GM23338 (cell line): ENCODE data around the gene KRTDAP. TPM values are rescaled to one million over a fixed set of nuclear protein-coding genes. Genes with fewer than 3 reads are reported as not detected.
"Not testable (repeated sequence)": the region's sequence is repeated elsewhere in the genome, so short reads cannot be mapped to it uniquely, and the experiment has no call there.

Source experiments
- ATAC-seq: fragments of 200-7000 bp; cut with Tn5 transposase; 3 replicates; pipeline ENCODE4 v1.9.1; 2020
- DNase-seq: peaks from one replicate; pipeline ENCODE4 v3.0.0-alpha.2; 2015; ENCODE audit warnings: low spot score
- H2AFZ ChIP-seq: fragments of 200-600 bp; sonication (generic); 2 replicates; pipeline ENCODE4 v1.8.0; 2016; ENCODE audit warnings: antibody characterized with exemption, mild to moderate bottlenecking, moderate library complexity
- H3F3A ChIP-seq: fragments of 200-600 bp; sonication (generic); replicated peaks from 2 replicates; pipeline ENCODE4 v1.8.0; 2017; ENCODE audit warnings: antibody characterized with exemption, mixed run types, low read depth
- H3K27ac ChIP-seq: fragments of 200-600 bp; sonication (generic); 2 replicates; pipeline ENCODE4 v1.6.1; 2016; ENCODE audit warnings: low read depth
- H3K27me3 ChIP-seq: fragments of 200-600 bp; sonication (generic); 2 replicates; pipeline ENCODE4 v1.8.0; 2016; ENCODE audit warnings: mild to moderate bottlenecking, mixed run types, moderate library complexity; ENCODE audit not compliant: insufficient read depth
- H3K36me3 ChIP-seq: fragments of 200-600 bp; sonication (generic); 2 replicates; pipeline ENCODE4 v1.8.0; 2016; ENCODE audit warnings: mild to moderate bottlenecking; ENCODE audit not compliant: insufficient read depth
- H3K4me1 ChIP-seq: fragments of 200-600 bp; sonication (generic); 2 replicates; pipeline ENCODE4 v1.8.0; 2016; ENCODE audit warnings: mild to moderate bottlenecking, moderate library complexity; ENCODE audit not compliant: insufficient read depth
- H3K4me2 ChIP-seq: fragments of 200-600 bp; sonication (generic); 2 replicates; pipeline ENCODE4 v1.7.1; 2017; ENCODE audit warnings: mixed run types
- H3K4me3 ChIP-seq: fragments of 200-600 bp; sonication (generic); 2 replicates; pipeline ENCODE4 v1.6.1; 2016; ENCODE audit warnings: mixed run types
- H3K79me2 ChIP-seq: fragments of 200-600 bp; sonication (generic); replicated peaks from 2 replicates; pipeline ENCODE4 v1.8.0; 2017; ENCODE audit warnings: mild to moderate bottlenecking; ENCODE audit not compliant: insufficient read depth
- H3K9me2 ChIP-seq: fragments of 200-600 bp; sonication (generic); 2 replicates; pipeline ENCODE4 v1.8.0; 2017; ENCODE audit not compliant: insufficient read depth
- H4K20me1 ChIP-seq: fragments of 200-600 bp; sonication (generic); replicated peaks from 2 replicates; pipeline ENCODE4 v1.8.0; 2017; ENCODE audit warnings: mild to moderate bottlenecking; ENCODE audit not compliant: insufficient read depth
- H3K27ac Mint-ChIP-seq: 2 replicates; pipeline ENCODE4 v1.8.0; 2020; ENCODE audit warnings: inconsistent platforms, mild to moderate bottlenecking, moderate library complexity, mixed read lengths
- H3K27me3 Mint-ChIP-seq: 3 replicates; pipeline ENCODE4 v1.8.0; 2022; ENCODE audit warnings: low read depth, mild to moderate bottlenecking, moderate library complexity, mixed read lengths, inconsistent platforms; ENCODE audit not compliant: insufficient read depth, poor library complexity
- H3K36me3 Mint-ChIP-seq: 3 replicates; pipeline ENCODE4 v1.8.0; 2021; ENCODE audit warnings: low read depth, mild to moderate bottlenecking, inconsistent platforms, moderate library complexity, mixed read lengths
- H3K4me1 Mint-ChIP-seq: 3 replicates; pipeline ENCODE4 v1.8.0; 2020; ENCODE audit warnings: mild to moderate bottlenecking, inconsistent platforms, mixed read lengths
- H3K4me3 Mint-ChIP-seq: 3 replicates; pipeline ENCODE4 v1.8.0; 2021; ENCODE audit warnings: moderate library complexity, mild to moderate bottlenecking, inconsistent platforms, mixed read lengths
- H3K9me3 Mint-ChIP-seq: 3 replicates; pipeline ENCODE4 v1.8.0; 2020; ENCODE audit warnings: moderate library complexity, mild to moderate bottlenecking, inconsistent platforms, mixed read lengths
- CTCF ChIP-seq, 2 experiments: fragments of 200-600 bp in 1 of 2; sonication (generic) in 1 of 2; conservative IDR thresholded peaks; 2 replicates each; pipeline versions ENCODE4 v1.5.1 to v1.6.1; 2016 to 2017; ENCODE audit warnings: antibody characterized with exemption in 2 of 2, low read depth in 2 of 2, mild to moderate bottlenecking in 2 of 2, moderate library complexity in 1 of 2
- EZH2 ChIP-seq: fragments of 200-600 bp; sonication (generic); IDR thresholded peaks from one replicate; pipeline ENCODE4 v1.8.0; 2017; ENCODE audit warnings: antibody characterized with exemption, mild to moderate bottlenecking, low read depth; ENCODE audit not compliant: unreplicated experiment
- EZH2phosphoT487 ChIP-seq: fragments of 200-600 bp; sonication (generic); IDR thresholded peaks from one replicate; pipeline ENCODE4 v1.8.1; 2018; ENCODE audit warnings: antibody characterized with exemption; ENCODE audit not compliant: unreplicated experiment
- JUNB ChIP-seq: IDR thresholded peaks from one replicate; pipeline ENCODE4 v1.6.1; 2016; ENCODE audit warnings: antibody characterized with exemption; ENCODE audit not compliant: unreplicated experiment
- NANOG ChIP-seq: IDR thresholded peaks from 2 replicates; pipeline ENCODE4 v1.6.1; 2016; ENCODE audit warnings: antibody characterized with exemption, borderline replicate concordance
- STAT1 ChIP-seq: IDR thresholded peaks from one replicate; pipeline ENCODE4 v1.6.1; 2016; ENCODE audit warnings: antibody characterized with exemption; ENCODE audit not compliant: unreplicated experiment
- ZNF114 ChIP-seq: fragments of 250-450 bp; sonication (Bioruptor Pico); IDR thresholded peaks from 2 replicates; pipeline ENCODE4 v1.5.0; 2020; ENCODE audit warnings: mild to moderate bottlenecking, moderate library complexity
- ZNF331 ChIP-seq: fragments of 250-450 bp; sonication (Bioruptor Pico); IDR thresholded peaks from 2 replicates; pipeline ENCODE4 v1.5.0; 2020; ENCODE audit warnings: low read depth, mild to moderate bottlenecking, moderate library complexity
- polyA plus RNA-seq: library from polyadenylated mRNA; unstranded; fragments of >200 nt; fragmentation: Nextera tagmentation; extraction: Ambion mirVana; gene quantifications from 2 replicates; pipeline ENCODE4 v1.2.1, GENCODE V29; 2016
- total RNA-seq: library from RNA; depleted of rRNA; stranded (reverse); fragments of >200 nt; shearing (Covaris generic); gene quantifications from 2 replicates; pipeline ENCODE4 v1.2.3, GENCODE V29; 2014
- TF ChIP-seq, protein P1 (sequence below): IDR thresholded peaks from 2 replicates; pipeline ENCODE4 v1.6.1; 2016; ENCODE audit warnings: antibody characterized with exemption
- TF ChIP-seq, protein P2 (sequence below): IDR thresholded peaks from one replicate; pipeline ENCODE4 v1.6.1; 2018; ENCODE audit warnings: antibody characterized with exemption; ENCODE audit not compliant: unreplicated experiment

The KRTDAP gene
- total and polyA plus RNA-seq, 2 experiments from 2014 or later: 2.7 TPM; not detected in 1

- no peaks in the 10 kb centered on the region for H3K9me2 ChIP-seq
- no peak overlapping the region for H3K27ac ChIP-seq
Observed at GRCh38 chr19:35462476-35462953, 27.7 kb downstream of the KRTDAP start.

DNA sequence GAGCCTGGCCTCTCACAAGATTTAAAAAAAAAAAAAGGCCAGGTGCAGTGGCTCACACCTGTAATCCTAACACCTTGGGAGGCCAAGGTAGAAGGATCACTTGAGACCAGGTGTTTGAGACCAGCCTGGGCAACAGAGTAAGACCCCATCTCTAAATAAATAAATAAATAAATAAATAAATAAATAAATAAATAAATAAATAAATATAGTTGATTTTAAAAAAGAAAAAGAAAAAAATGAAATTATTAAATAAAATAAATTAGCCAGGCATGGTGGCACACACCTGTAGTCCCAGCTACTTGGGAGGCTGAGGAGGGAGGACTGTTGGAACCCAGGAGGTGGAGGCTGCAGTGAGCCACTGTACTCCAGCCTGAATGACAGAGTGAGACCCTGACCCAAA, 28.5 kb downstream of the KRTDAP start:
- not testable (repeated sequence) for H3K27me3 ChIP-seq, DNase-seq, H3K27ac ChIP-seq, H3K4me1 ChIP-seq, H3K4me3 ChIP-seq, H3K79me2 ChIP-seq, H3K9me3 Mint-ChIP-seq, H3K36me3 ChIP-seq, H3K4me1 Mint-ChIP-seq, H3K9me2 ChIP-seq, H3K27me3 Mint-ChIP-seq, ATAC-seq, H3K27ac Mint-ChIP-seq, H4K20me1 ChIP-seq, H3F3A ChIP-seq, H2AFZ ChIP-seq, H3K4me2 ChIP-seq, H3K36me3 Mint-ChIP-seq, H3K4me3 Mint-ChIP-seq

More at GRCh38 chr19:35462476-35462953, 27.7 kb downstream of the KRTDAP start:
- Mint-ChIP-seq H3K4me1 (peaks cover 3% of the 10 kb centered on the region), H3K27ac (no peak overlapping the region), H3K9me3 (no peaks in the 10 kb centered on the region), H3K36me3 (no peaks in the 10 kb centered on the region), H3K4me3 (no peak overlapping the region), H3K27me3 (peaks cover 6% of the 10 kb centered on the region)
- H3K4me1 ChIP-seq: no peaks in the 10 kb centered on the region
- H3F3A ChIP-seq: no peaks in the 10 kb centered on the region
- H3K79me2 ChIP-seq: no peaks in the 10 kb centered on the region
- ATAC-seq: no peak
- DNase-seq: no peak
- no peak overlapping the region for H3K4me3 ChIP-seq
- no peak overlapping the region for H3K4me2 ChIP-seq
- H3K36me3 ChIP-seq: no peaks in the 10 kb centered on the region
- H3K27me3 ChIP-seq: no peaks in the 10 kb centered on the region
- H2AFZ ChIP-seq: no peak overlapping the region
- H4K20me1 ChIP-seq: no peaks in the 10 kb centered on the region
- TF ChIP-seq EZH2 (no peak), JUNB (no peak), ZNF114 (CRISPR knock-in tag) (no peak), ZNF331 (CRISPR knock-in tag) (no peak), NANOG (no peak)
- TF ChIP-seq, protein P1, sequence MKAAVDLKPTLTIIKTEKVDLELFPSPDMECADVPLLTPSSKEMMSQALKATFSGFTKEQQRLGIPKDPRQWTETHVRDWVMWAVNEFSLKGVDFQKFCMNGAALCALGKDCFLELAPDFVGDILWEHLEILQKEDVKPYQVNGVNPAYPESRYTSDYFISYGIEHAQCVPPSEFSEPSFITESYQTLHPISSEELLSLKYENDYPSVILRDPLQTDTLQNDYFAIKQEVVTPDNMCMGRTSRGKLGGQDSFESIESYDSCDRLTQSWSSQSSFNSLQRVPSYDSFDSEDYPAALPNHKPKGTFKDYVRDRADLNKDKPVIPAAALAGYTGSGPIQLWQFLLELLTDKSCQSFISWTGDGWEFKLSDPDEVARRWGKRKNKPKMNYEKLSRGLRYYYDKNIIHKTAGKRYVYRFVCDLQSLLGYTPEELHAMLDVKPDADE: no peak

- Mint-ChIP-seq H3K36me3 (no peaks in the 10 kb centered on the region), H3K4me1 (peaks cover 3% of the 10 kb centered on the region)
- no peaks in the 10 kb centered on the region for H3K4me1 ChIP-seq
- no peak for TF ChIP-seq CTCF (conservative IDR thresholded peaks at IDR 0.05; ENCODE audit: low read depth in 2 of 2)
- no peak for TF ChIP-seq EZH2phosphoT487
- TF ChIP-seq STAT1: no peak
- TF ChIP-seq, protein P2, sequence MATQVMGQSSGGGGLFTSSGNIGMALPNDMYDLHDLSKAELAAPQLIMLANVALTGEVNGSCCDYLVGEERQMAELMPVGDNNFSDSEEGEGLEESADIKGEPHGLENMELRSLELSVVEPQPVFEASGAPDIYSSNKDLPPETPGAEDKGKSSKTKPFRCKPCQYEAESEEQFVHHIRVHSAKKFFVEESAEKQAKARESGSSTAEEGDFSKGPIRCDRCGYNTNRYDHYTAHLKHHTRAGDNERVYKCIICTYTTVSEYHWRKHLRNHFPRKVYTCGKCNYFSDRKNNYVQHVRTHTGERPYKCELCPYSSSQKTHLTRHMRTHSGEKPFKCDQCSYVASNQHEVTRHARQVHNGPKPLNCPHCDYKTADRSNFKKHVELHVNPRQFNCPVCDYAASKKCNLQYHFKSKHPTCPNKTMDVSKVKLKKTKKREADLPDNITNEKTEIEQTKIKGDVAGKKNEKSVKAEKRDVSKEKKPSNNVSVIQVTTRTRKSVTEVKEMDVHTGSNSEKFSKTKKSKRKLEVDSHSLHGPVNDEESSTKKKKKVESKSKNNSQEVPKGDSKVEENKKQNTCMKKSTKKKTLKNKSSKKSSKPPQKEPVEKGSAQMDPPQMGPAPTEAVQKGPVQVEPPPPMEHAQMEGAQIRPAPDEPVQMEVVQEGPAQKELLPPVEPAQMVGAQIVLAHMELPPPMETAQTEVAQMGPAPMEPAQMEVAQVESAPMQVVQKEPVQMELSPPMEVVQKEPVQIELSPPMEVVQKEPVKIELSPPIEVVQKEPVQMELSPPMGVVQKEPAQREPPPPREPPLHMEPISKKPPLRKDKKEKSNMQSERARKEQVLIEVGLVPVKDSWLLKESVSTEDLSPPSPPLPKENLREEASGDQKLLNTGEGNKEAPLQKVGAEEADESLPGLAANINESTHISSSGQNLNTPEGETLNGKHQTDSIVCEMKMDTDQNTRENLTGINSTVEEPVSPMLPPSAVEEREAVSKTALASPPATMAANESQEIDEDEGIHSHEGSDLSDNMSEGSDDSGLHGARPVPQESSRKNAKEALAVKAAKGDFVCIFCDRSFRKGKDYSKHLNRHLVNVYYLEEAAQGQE: no peak
- TF ChIP-seq ZNF331 (CRISPR knock-in tag): no peak
Observed at GRCh38 chr19:35461060-35461459, 29.2 kb downstream of the KRTDAP start.

More at GRCh38 chr19:35461060-35461459, 29.2 kb downstream of the KRTDAP start:
- Histone ChIP-seq H3K9me2 (no peaks in the 10 kb centered on the region), H3K36me3 (no peaks in the 10 kb centered on the region), H3K27me3 (no peaks in the 10 kb centered on the region), H3F3A (no peaks in the 10 kb centered on the region), H3K79me2 (no peaks in the 10 kb centered on the region), H2AFZ (peak overlapping the region; percentile 14; the same call in 1 of the 2 replicates), H3K27ac (no peak overlapping the region), H3K4me3 (no peak overlapping the region), H3K4me2 (no peak overlapping the region), H4K20me1 (no peaks in the 10 kb centered on the region)
- no peak for ATAC-seq
- H3K4me3 Mint-ChIP-seq: no peak overlapping the region; the same call in 2 of the 3 replicates
- peaks cover 7% of the 10 kb centered on the region for H3K27me3 Mint-ChIP-seq
- no peak overlapping the region for H3K27ac Mint-ChIP-seq
- H3K9me3 Mint-ChIP-seq: no peaks in the 10 kb centered on the region
- no peak for DNase-seq
